RWPE2 (cell line): Measurements from ENCODE around the gene VSIG8.
"Not testable (repeated sequence)": the region's sequence is repeated elsewhere in the genome, so short reads cannot be mapped to it uniquely, and the experiment has no call there.

Source experiments
- ATAC-seq: fragments of 200-7000 bp; cut with Tn5 transposase; 3 replicates; pipeline ENCODE4 v1.9.1; 2021; ENCODE audit warnings: low read depth
- DNase-seq: peaks from one replicate; pipeline ENCODE4 v3.0.0-alpha.2; 2020; ENCODE audit warnings: low spot score
- H3K27ac ChIP-seq: fragments of 450-650 bp; 2 replicates; pipeline ENCODE4 v1.5.1; 2017; ENCODE audit warnings: mild to moderate bottlenecking; ENCODE audit not compliant: poor library complexity, severe bottlenecking
- H3K27me3 ChIP-seq: fragments of 250-450 bp; sonication (Bioruptor Pico); 2 replicates; pipeline ENCODE4 v1.5.1; 2021; ENCODE audit warnings: mild to moderate bottlenecking, moderate library complexity; ENCODE audit not compliant: insufficient read depth, poor library complexity, severe bottlenecking
- H3K36me3 ChIP-seq: fragments of 250-450 bp; sonication (Bioruptor Pico); 2 replicates; pipeline ENCODE4 v1.5.1; 2020; ENCODE audit warnings: low read depth, mild to moderate bottlenecking, moderate library complexity
- H3K4me1 ChIP-seq: fragments of 250-450 bp; sonication (Bioruptor Pico); 2 replicates; pipeline ENCODE4 v1.5.1; 2021; ENCODE audit warnings: mild to moderate bottlenecking, moderate library complexity; ENCODE audit not compliant: insufficient read depth, poor library complexity, severe bottlenecking
- H3K4me3 ChIP-seq: fragments of 250-450 bp; sonication (Bioruptor Pico); 2 replicates; pipeline ENCODE4 v1.5.1; 2021; ENCODE audit warnings: mild to moderate bottlenecking, moderate library complexity; ENCODE audit not compliant: severe bottlenecking
- H3K9me3 ChIP-seq: fragments of 250-450 bp; sonication (Bioruptor Pico); 2 replicates; pipeline ENCODE4 v1.5.1; 2021; ENCODE audit warnings: mild to moderate bottlenecking, moderate library complexity; ENCODE audit not compliant: severe bottlenecking
- CTCF ChIP-seq: fragments of 450-650 bp; IDR thresholded peaks from one replicate; pipeline ENCODE4 v1.5.1; 2017; ENCODE audit warnings: mild to moderate bottlenecking, moderate library complexity; ENCODE audit not compliant: poor library complexity, severe bottlenecking

Gene VSIG8

GRCh38 chr1:159862557-159862956 lies at the start of gene VSIG8:
TSS of gene VSIG8 (minus strand) at chr1:159862657. CDS start at chr1:159862521, 136 bp downstream.
- no peaks in the 10 kb centered on the region for H3K36me3 ChIP-seq
- ATAC-seq: no peak
- no peak within 1 kb of the TSS for H3K27ac ChIP-seq
- H3K27me3 ChIP-seq: no peaks in the 10 kb centered on the region
- no peak for TF ChIP-seq CTCF
- no peak within 1 kb of the TSS for H3K4me3 ChIP-seq
- no peak for DNase-seq
- H3K4me1 ChIP-seq: peaks cover 1% of the 10 kb centered on the region
- H3K9me3 ChIP-seq: no peaks in the 10 kb centered on the region

GRCh38 chr1:159911326-159912070 lies 49.0 kb upstream of the VSIG8 start:
- Histone ChIP-seq H3K27me3 (no peaks in the 10 kb centered on the region), H3K27ac (peak overlapping the region; percentile 69), H3K4me1 (peaks cover 37% of the 10 kb centered on the region), H3K36me3 (no peaks in the 10 kb centered on the region), H3K9me3 (no peaks in the 10 kb centered on the region), H3K4me3 (no peak overlapping the region)
- ATAC-seq: no peak
- DNase-seq: no peak
- no peak for TF ChIP-seq CTCF

- peaks cover 4% of the 10 kb centered on the region for H3K9me3 ChIP-seq
- no peak overlapping the region for H3K27ac ChIP-seq
- DNase-seq: no peak
- H3K27me3 ChIP-seq: no peaks in the 10 kb centered on the region
- H3K4me1 ChIP-seq: peaks cover 24% of the 10 kb centered on the region
- no peaks in the 10 kb centered on the region for H3K36me3 ChIP-seq
- no peak for TF ChIP-seq CTCF
- ATAC-seq: no peak
- no peak overlapping the region for H3K4me3 ChIP-seq
Observed at GRCh38 chr1:159908031-159908940, 45.8 kb upstream of the VSIG8 start.

GRCh38 chr1:159906960-159907359 lies 44.5 kb upstream of the VSIG8 start:
- peaks cover 15% of the 10 kb centered on the region for H3K4me1 ChIP-seq

GRCh38 chr1:159904036-159904435 lies 41.6 kb upstream of the VSIG8 start:
- not testable (repeated sequence) for DNase-seq, H3K4me1 ChIP-seq, H3K27ac ChIP-seq, ATAC-seq, H3K27me3 ChIP-seq, H3K4me3 ChIP-seq, H3K9me3 ChIP-seq, H3K36me3 ChIP-seq

More at GRCh38 chr1:159906960-159907359, 44.5 kb upstream of the VSIG8 start:
- Histone ChIP-seq H3K4me3 (no peak overlapping the region), H3K27me3 (no peaks in the 10 kb centered on the region), H3K36me3 (no peaks in the 10 kb centered on the region), H3K9me3 (peaks cover 4% of the 10 kb centered on the region), H3K27ac (no peak overlapping the region)
- TF ChIP-seq CTCF: no peak
- DNase-seq (no peak), ATAC-seq (no peak)
